ENCODE results near the gene TBC1D22B. TPM values are rescaled to one million over a fixed set of nuclear protein-coding genes. Genes with fewer than 3 reads are reported as not detected.

The TBC1D22B gene
- total and polyA plus RNA-seq, 9 of the 15 experiments (the other 6 are each of a cell fraction or from before 2014, with no cell fraction given): 4.8 to 24.2 (median 13.5) TPM

DNA sequence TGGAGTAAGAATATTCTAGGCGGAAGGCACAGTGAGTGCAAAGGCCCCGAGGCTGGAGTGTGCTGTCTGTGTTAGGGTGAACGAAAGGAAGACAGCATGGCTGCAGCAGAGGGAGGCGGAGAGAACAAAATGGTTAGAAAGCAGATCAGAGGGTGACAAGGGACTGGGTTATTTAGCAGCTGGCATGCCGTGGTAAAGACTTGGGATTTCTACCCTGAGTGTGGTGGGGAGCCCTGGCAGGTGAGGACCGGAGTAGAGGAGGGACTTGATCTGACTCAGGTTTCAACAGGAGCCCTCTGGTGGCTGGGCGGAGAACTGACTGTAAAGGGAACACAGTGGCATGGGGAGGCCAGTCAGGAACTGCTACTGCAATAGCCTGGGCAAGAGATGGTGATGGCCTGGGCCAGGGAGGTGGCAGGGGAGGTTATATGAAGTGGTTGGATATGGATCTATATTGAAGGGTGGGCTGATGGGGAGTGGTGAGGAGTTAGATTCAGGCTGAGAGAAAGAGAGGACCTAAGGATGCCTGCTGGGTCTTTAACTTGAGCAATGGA is 49.6 kb upstream of the TBC1D22B start (continued):
- TF ChIP-seq ZBTB17 (CRISPR knock-in tag; IDR thresholded peaks at IDR 0.05) (peak; percentile 80; the same call in 1 of the 2 replicates), ZBTB49 (CRISPR knock-in tag; IDR thresholded peaks at IDR 0.05; ENCODE audit: borderline replicate concordance) (peak; percentile 74; the same call in 1 of the 2 replicates), ZKSCAN1 (IDR thresholded peaks at IDR 0.05; ENCODE audit: low read depth, low read length) (peak; percentile 74), NFE2 (IDR thresholded peaks at IDR 0.05; ENCODE audit: low read depth) (peak; percentile 34; the same call in 1 of the 2 replicates), MTF1 (CRISPR knock-in tag; IDR thresholded peaks at IDR 0.05; ENCODE audit: borderline replicate concordance) (0 out of 2 replicates have a peak, but pooled peaks have one; percentile 35), MAFK (IDR thresholded peaks at IDR 0.05; ENCODE audit: low read length) (no peak), CTBP1 (IDR thresholded peaks at IDR 0.05; ENCODE audit: borderline replicate concordance) (peak; percentile 85), ZNF311 (CRISPR knock-in tag; IDR thresholded peaks at IDR 0.05) (peak; percentile 88), XRCC5 (IDR thresholded peaks at IDR 0.05; ENCODE audit: low read depth, low read length) (no peak; the same call in none of the 2 replicates), STAG1 (CRISPR knock-in tag; IDR thresholded peaks at IDR 0.05; ENCODE audit: borderline replicate concordance) (peak; percentile 61), NCOA1 (IDR thresholded peaks at IDR 0.05; ENCODE audit: low read depth) (peak; percentile 64; the same call in 1 of the 2 replicates), RB1 (IDR thresholded peaks at IDR 0.05; ENCODE audit: low read depth) (peak; percentile 60; the same call in 1 of the 2 replicates), L3MBTL2 (IDR thresholded peaks at IDR 0.05) (peak; percentile 59; the same call in 1 of the 2 replicates), SRF (CRISPR knock-in tag; IDR thresholded peaks at IDR 0.05) (0 out of 4 replicates have a peak, but pooled peaks of 1 of the 2 experiments have one; percentile 7), E2F8 (IDR thresholded peaks at IDR 0.05; ENCODE audit: low read depth, partially characterized antibody) (no peak), THAP12 (CRISPR knock-in tag; IDR thresholded peaks at IDR 0.05) (peak; percentile 51; the same call in 1 of the 2 replicates), CHD4 (IDR thresholded peaks at IDR 0.05; ENCODE audit: insufficient read depth, insufficient replicate concordance, low read depth, low read length, poor library complexity, severe bottlenecking) (no peak), CBFA2T3 (IDR thresholded peaks at IDR 0.05) (peak; percentile 26; the same call in 1 of the 2 replicates), YY1 (IDR thresholded peaks at IDR 0.05; ENCODE audit: borderline replicate concordance in 1 of 3, control insufficient read depth in 1 of 3, extremely low read depth in 1 of 3, insufficient read depth in 3 of 3, insufficient read length in 1 of 3, insufficient replicate concordance in 2 of 3, low read depth in 1 of 3, low read length in 2 of 3) (peak in 2 of 3 experiments; percentile 23 to 28)
